ENCODE data around the gene HSPB7.
A peak's percentile ranks its signal among the peaks of the same experiment; 100 is the strongest.
"Not testable (repeated sequence)": the region's sequence is repeated elsewhere in the genome, so short reads cannot be mapped to it uniquely, and the experiment has no call there.

Gene HSPB7

GRCh38 chr1:16028237-16029002 lies 10.6 kb upstream of the HSPB7 start:
- H3K27ac ChIP-seq: no peak overlapping the region
- DNase-seq (ENCODE audit: low read depth, low spot score): no peak
- H3K9ac ChIP-seq (ENCODE audit: insufficient read length): no peak overlapping the region
- no peak overlapping the region for H3K4me3 ChIP-seq
- H3K36me3 ChIP-seq (ENCODE audit: insufficient read depth, low read length): no peaks in the 10 kb centered on the region
- H3K9me3 ChIP-seq (ENCODE audit: low read depth, low read length): no peaks in the 10 kb centered on the region
- TF ChIP-seq FOXP2 (optimal IDR thresholded peaks at IDR 0.05; ENCODE audit: control extremely low read depth, extremely low read length, insufficient read depth): no peak
- no peak for TF ChIP-seq POLR2AphosphoS5 (IDR thresholded peaks at IDR 0.05; ENCODE audit: borderline replicate concordance, low read depth, low read length)
- no peak for TF ChIP-seq EZH2 (IDR thresholded peaks at IDR 0.05)

DNA sequence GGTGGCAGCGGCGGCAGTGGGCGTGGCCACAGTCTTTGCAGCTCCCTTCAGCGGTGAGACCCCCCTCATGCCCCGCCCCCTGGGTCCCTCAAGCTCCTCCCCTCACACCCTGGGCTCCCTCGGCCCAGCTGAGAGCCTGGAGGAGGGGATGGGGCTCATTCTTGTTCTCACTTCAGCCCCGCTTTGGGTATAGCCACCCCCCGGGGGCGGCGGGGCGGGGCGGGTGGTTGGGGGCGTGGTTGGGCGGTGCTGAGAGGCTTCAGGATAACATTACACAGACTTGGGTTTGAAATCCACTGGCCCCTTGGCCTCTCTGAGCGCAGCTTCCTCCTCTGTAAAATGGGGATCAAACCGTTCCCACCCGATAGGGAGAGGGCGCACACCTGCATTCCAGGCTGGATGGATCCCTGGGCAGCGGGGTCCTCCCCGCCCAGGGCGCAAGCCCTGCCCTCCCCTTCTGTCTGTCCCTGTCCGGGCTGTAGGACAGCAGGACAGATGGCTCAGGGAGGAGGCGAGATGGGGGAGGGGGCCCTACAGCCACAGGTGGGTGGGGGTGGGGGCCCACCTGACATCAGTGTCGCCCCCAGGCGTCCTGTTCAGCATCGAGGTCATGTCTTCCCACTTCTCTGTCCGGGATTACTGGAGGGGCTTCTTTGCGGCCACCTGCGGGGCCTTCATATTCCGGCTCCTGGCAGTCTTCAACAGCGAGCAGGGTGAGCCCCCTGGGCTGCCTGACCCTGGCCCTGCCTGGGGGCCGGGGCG lies 9.1 kb upstream of the HSPB7 start:
- Histone ChIP-seq H3K4me3 (peak overlapping the region; percentile 62), H3K36me3 (ENCODE audit: insufficient read depth, low read length) (no peaks in the 10 kb centered on the region), H3K9ac (ENCODE audit: insufficient read length) (no peak overlapping the region), H3K27ac (no peak overlapping the region), H3K9me3 (ENCODE audit: low read depth, low read length) (no peaks in the 10 kb centered on the region)
- no peak for DNase-seq (ENCODE audit: low read depth, low spot score)
- TF ChIP-seq POLR2AphosphoS5 (IDR thresholded peaks at IDR 0.05; ENCODE audit: borderline replicate concordance, low read depth, low read length): no peak
- no peak for TF ChIP-seq EZH2 (IDR thresholded peaks at IDR 0.05)
- TF ChIP-seq FOXP2 (optimal IDR thresholded peaks at IDR 0.05; ENCODE audit: control extremely low read depth, extremely low read length, insufficient read depth): no peak

GRCh38 chr1:16026302-16026701 lies 8.5 kb upstream of the HSPB7 start:
- not testable (repeated sequence) for H3K27ac ChIP-seq; DNase-seq (ENCODE audit: low read depth, low spot score); H3K9me3 ChIP-seq (ENCODE audit: low read depth, low read length); H3K36me3 ChIP-seq (ENCODE audit: insufficient read depth, low read length); H3K9ac ChIP-seq (ENCODE audit: insufficient read length); H3K4me3 ChIP-seq

DNA sequence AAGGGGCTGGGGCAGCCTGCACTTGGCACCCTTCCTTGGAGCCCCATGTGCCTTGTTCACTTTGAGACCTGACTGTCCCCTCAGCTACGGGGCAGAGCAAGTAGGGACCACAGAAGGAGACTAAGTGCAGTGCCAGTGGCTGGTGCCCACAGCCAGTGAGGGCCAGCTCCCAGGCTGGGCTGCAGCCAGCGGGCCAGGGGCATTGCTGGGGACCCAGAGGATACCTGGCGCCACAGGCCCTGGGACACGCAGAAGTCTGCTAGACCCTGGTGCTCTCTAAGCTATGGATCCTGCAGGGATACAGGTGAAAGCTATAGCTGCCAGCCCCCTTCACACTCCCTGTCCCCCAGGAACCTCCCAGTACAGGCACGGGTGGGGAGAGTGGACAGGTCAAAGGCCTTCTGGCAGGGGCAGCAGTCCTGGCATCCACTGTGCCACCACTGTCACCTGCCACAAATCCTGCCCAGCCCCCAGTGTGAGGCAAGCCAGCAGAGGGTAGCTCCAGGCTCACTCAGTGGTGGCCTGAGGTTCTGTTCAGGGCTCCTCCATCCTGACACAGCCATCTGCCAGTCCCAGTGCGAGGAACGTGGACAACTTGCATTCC lies 5.3 kb upstream of the HSPB7 start:
- Histone ChIP-seq H3K9me3 (ENCODE audit: low read depth, low read length) (no peaks in the 10 kb centered on the region), H3K4me3 (no peak overlapping the region), H3K36me3 (ENCODE audit: insufficient read depth, low read length) (no peaks in the 10 kb centered on the region), H3K9ac (ENCODE audit: insufficient read length) (no peak overlapping the region), H3K27ac (no peak overlapping the region)
- DNase-seq (ENCODE audit: low read depth, low spot score): no peak
- TF ChIP-seq EZH2 (IDR thresholded peaks at IDR 0.05) (no peak), POLR2AphosphoS5 (IDR thresholded peaks at IDR 0.05; ENCODE audit: borderline replicate concordance, low read depth, low read length) (no peak), FOXP2 (optimal IDR thresholded peaks at IDR 0.05; ENCODE audit: control extremely low read depth, extremely low read length, insufficient read depth) (no peak)

DNA sequence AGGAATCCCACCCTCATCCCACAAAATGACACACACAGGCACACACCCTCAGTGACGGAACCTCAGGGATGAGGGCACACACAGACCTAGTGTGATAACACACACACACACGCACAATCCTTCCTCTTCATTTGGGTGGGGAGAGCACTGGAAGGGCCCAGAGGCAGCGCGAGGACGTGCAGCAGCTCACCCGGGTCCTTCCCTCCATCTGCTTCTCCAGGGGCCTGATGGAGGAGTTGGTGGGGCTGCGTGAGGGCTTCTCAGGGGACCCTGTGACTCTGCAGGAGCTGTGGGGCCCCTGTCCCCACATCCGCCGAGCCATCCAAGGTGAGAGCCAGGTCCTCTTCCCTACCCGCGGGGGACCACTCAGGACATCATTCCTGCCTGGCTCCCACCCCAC lies 4.5 kb upstream of the HSPB7 start:
- Histone ChIP-seq H3K9me3 (ENCODE audit: low read depth, low read length) (no peaks in the 10 kb centered on the region), H3K4me3 (no peak overlapping the region), H3K9ac (ENCODE audit: insufficient read length) (no peak overlapping the region), H3K36me3 (ENCODE audit: insufficient read depth, low read length) (no peaks in the 10 kb centered on the region), H3K27ac (no peak overlapping the region)
- TF ChIP-seq FOXP2 (optimal IDR thresholded peaks at IDR 0.05; ENCODE audit: control extremely low read depth, extremely low read length, insufficient read depth): no peak
- no peak for TF ChIP-seq POLR2AphosphoS5 (IDR thresholded peaks at IDR 0.05; ENCODE audit: borderline replicate concordance, low read depth, low read length)
- no peak for DNase-seq (ENCODE audit: low read depth, low spot score)

DNA sequence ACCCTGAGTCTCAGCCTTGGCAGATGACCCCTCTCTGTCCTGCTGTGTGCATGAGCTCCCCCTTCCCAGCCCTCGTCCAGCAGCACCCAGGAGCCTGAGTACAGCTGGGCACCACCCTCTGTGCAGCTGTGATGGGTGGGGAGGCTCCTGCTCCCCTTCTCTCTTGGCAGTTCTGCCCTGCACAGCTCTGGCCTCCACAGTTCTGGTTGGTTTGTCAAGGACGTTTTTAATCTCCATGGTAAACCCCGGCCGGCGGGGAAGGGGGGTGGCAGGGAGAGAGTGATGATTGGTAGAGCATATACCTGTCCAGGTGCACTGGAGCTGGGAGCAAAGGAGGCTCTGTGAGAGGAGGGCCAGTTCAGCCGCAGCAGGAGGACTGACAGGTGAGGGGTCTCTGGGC lies 3.8 kb upstream of the HSPB7 start, which contains the start of gene CLCNKA:
Gene CLCNKA (plus strand): TSS at position 356 of the 400 bp plus-strand sequence. CDS start 584 bp downstream, outside the sequence.
- no peak for DNase-seq (ENCODE audit: low read depth, low spot score)
- Histone ChIP-seq H3K36me3 (ENCODE audit: insufficient read depth, low read length) (no peaks in the 10 kb centered on the region), H3K27ac (no peak within 1 kb of the TSS), H3K9ac (ENCODE audit: insufficient read length) (no peak within 1 kb of the TSS), H3K4me3 (no peak within 1 kb of the TSS), H3K9me3 (ENCODE audit: low read depth, low read length) (no peaks in the 10 kb centered on the region)
- TF ChIP-seq EZH2 (IDR thresholded peaks at IDR 0.05): no peak
- TF ChIP-seq POLR2AphosphoS5 (IDR thresholded peaks at IDR 0.05; ENCODE audit: borderline replicate concordance, low read depth, low read length): no peak

- not testable (repeated sequence) for H3K36me3 ChIP-seq (ENCODE audit: insufficient read depth, low read length)
These were observed 3.0 kb upstream of the HSPB7 start for GRCh38 chr1:16020878-16021277.

DNA sequence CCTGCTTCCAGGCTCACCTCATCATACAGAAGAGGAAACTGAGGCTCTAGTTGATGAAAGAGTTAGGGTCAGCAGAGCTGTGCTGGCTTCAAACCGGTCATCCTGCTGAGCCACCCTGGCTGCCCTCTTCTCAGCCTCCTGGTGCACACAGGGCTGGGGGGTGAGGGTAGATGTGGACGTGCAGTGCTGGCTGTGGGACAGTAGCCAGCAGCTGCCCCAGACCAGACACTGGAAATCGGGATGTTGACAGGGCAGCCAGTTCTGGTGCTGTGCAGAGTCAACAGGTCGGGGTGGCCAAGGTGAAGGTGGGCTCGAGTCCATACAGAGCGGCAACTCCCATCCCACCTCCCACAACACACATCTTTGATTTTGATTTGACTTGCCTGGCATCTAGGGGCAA lies 2.5 kb upstream of the HSPB7 start:
- H3K9me3 ChIP-seq (ENCODE audit: low read depth, low read length): no peaks in the 10 kb centered on the region
- no peak for TF ChIP-seq POLR2AphosphoS5 (IDR thresholded peaks at IDR 0.05; ENCODE audit: borderline replicate concordance, low read depth, low read length)
- no peak for TF ChIP-seq EZH2 (IDR thresholded peaks at IDR 0.05)

More at GRCh38 chr1:16020878-16021277, 3.0 kb upstream of the HSPB7 start:
- H3K27ac ChIP-seq; H3K4me3 ChIP-seq; DNase-seq (ENCODE audit: low read depth, low spot score); H3K9me3 ChIP-seq (ENCODE audit: low read depth, low read length); H3K9ac ChIP-seq (ENCODE audit: insufficient read length): not testable (repeated sequence)

More for the DNA sequence above, 2.5 kb upstream of the HSPB7 start:
- no peak overlapping the region for H3K9ac ChIP-seq (ENCODE audit: insufficient read length)
- H3K27ac ChIP-seq: no peak overlapping the region
- DNase-seq (ENCODE audit: low read depth, low spot score): no peak
- no peaks in the 10 kb centered on the region for H3K36me3 ChIP-seq (ENCODE audit: insufficient read depth, low read length)
- no peak overlapping the region for H3K4me3 ChIP-seq
